Stimulated activated CD4-positive, alpha-beta T cell treated with anti-CD3 and anti-CD28 coated beads, TNF-alpha, amount 100 ng/mL, for 48 hours (primary cell): Measurements from ENCODE around the gene NR4A1.

Experiments used
- DNase-seq, 3 donors: peaks; one replicate each; pipeline ENCODE4 v3.0.0-alpha.2; 2020; ENCODE audit warnings: low read depth in 3 of 3

The NR4A1 gene

DNA sequence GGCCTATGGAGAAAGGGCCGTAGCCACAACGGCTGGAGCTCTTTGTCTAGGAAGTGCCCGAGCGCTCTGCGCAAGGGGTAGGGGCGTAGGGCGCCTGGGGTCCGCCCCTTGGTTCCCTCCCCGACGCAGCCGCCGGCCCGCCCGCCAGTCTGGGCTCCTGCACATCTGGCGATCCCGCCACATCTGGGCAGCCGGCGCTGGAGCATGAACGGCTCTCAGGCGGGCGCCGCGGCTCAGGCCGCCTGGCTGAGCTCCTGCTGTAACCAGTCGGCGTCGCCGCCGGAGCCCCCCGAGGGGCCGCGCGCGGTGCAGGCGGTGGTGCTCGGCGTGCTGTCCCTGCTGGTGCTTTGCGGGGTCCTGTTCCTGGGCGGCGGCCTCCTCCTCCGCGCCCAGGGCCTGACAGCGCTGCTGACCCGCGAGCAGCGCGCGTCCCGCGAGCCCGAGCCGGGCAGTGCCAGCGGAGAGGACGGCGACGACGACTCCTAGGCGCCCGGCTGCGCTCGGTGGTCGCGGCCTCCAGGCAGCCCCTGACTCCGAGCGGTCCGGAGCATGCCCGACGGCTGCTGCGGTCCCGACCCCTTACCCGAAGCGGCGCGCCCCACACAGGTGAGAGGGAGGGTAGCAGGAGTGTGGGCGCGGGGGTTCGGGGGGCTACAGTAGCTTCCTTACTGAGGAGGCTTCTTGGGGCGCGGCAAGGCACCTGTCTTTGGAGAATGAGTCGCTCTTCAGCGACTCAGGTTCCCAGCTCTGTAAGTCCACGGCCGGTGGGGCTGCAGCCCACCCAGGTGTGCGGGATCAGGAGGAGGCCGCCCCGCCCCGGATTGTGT, 28.5 kb downstream of the NR4A1 start, which contains the start of gene SMIM41:
Gene SMIM41 (plus strand): TSS at position 129 of the 827 bp plus-strand sequence. CDS start 76 bp downstream, at position 205.
- no peak for DNase-seq

- DNase-seq: no peak
Measured at GRCh38 chr12:52080403-52081251, 29.4 kb downstream of the NR4A1 start.

GRCh38 chr12:52081263-52081733, 30.1 kb downstream of the NR4A1 start:
- DNase-seq: no peak

- DNase-seq: no peak
Measured at GRCh38 chr12:52082026-52082668, 30.9 kb downstream of the NR4A1 start.

DNA sequence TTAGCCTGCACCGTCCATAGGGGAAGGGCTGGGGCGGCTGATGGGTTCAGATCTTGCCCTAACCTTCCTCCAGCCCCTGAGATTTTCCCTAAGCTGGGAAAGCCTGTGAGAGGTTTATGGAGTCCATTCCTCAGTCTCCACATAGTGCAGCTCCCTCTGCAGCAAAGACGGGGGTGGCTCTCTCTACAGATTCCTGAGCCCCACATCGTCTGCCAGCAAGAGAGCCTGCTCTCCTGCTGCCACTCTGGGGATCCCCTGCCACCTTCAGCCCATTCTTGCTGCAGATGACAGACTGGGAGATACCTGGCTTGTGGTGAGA, 31.4 kb downstream of the NR4A1 start:
- DNase-seq: no peak

DNA sequence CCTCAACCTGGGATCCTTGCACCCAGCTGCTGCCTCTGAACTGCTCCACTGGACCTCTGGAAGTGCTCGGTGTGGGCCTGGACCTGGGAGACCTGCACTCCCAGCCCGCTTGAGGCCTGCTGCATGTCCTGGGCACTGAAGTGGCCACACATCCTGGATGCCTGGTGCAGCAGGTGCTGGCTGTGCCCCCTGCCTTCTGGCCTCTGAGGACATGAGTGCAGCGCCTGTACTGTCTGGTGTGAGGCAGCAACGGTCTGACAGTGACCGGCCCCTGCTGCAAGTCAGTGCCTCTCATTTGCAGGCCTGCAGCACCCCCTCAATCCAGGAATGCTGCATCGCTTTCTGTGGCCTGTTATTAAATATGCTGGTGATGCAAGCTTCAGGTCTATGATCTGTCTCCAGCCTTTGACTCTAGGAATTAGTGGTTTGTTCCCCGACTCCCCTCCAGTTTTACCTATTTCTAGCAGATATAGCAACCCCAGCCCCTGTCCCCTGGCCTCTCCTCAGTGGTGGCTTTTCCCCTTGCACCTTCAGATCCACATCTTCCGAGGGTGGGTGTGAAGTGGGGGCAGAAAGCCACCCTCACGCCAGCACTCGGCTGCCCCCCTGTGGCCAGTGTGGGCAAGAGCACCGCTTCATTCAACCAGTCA, 31.9 kb downstream of the NR4A1 start:
- DNase-seq: peak; percentile 29 to 56 (median 47)

GRCh38 chr12:52083638-52083996, 32.4 kb downstream of the NR4A1 start:
- DNase-seq: no peak

GRCh38 chr12:52084491-52085231, 33.4 kb downstream of the NR4A1 start:
- DNase-seq: no peak

GRCh38 chr12:52085682-52086180, 34.5 kb downstream of the NR4A1 start:
- no peak for DNase-seq

GRCh38 chr12:52086366-52086765, 35.1 kb downstream of the NR4A1 start:
- DNase-seq: no peak

DNA sequence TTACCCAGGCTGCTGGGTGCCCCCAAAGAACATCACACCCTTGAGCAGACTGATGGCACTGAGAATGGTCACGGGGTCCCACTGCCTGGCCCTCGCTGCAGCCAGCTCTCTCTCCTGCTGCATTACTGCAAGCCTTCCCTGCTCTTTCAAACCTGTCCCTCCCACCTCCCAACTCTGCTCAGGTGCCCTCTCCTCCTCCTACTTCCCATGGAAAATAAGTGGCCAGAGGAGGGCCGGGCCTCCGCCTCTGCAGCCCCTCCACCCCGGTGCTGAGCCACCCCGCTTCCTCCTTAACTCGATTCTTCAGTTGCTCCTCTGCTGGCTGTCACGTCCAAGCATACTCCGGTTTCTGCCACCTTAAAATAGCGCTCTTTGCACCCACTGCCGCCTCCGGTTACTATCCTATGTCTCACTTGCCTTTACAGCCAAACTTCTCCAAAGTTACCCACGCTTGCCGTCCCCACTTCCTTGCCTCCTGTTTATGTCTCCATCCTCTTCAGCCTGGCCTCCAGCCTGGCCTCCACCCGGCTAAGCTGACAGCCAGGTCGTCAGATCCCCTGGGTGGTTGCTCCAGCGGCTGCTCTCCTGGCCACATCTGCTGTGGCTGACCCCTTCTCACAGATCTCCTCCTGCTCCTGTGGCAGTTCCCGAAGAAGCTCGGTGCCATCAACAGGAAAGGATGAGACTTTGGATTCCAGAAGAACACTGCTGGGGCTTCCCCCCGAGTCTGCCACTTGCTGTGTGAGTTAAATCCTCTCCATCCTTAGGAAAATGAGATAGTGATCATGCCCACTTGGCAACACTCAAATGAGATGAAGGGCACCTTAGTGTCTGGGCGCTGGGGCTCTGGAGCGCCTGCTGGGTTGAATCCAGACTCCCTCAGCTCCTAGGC, 35.9 kb downstream of the NR4A1 start:
- DNase-seq: no peak

- DNase-seq: no peak
Measured at GRCh38 chr12:52087961-52088820, 36.9 kb downstream of the NR4A1 start.

DNA sequence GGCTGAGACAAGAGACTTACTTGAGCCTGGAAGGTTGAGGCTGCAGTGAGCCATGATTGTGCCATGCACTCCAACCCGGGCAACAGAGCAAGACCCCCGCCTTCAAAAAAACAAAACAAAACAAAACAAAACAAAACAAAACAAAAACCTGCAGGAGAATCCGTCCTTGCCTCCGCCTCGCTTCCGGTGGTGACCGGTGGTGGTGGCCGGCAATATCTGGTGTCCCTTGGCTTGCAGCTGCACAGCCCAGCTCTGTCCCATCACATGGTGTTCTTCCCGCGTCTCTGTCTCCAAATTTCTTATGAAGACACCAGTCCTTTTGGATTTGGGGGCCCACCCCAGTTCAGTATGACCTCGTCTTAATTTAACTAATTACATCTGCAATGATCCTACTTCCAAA, 38.2 kb downstream of the NR4A1 start:
- no peak for DNase-seq

- no peak for DNase-seq
Measured at GRCh38 chr12:52090291-52090690, 39.0 kb downstream of the NR4A1 start.

DNA sequence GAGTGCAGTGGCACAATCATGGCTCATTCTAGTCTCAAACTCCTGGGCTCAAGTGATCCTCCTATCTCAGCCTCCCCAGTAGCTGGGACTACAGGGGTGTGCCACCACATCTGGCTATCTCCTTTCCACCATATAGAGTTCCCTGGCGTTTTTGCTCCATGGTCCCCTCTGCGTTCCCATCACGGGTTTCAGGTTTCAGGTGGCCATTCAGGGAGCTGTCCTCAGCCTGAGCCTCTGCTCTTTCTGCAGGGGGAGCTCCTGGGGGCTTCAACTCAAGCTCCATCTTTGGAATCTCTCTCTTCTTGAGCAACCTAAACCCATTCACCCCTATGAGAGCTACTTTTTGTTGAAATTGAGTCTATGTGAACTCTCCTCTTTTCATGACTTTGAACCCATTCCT, 39.8 kb downstream of the NR4A1 start:
- DNase-seq: no peak

DNA sequence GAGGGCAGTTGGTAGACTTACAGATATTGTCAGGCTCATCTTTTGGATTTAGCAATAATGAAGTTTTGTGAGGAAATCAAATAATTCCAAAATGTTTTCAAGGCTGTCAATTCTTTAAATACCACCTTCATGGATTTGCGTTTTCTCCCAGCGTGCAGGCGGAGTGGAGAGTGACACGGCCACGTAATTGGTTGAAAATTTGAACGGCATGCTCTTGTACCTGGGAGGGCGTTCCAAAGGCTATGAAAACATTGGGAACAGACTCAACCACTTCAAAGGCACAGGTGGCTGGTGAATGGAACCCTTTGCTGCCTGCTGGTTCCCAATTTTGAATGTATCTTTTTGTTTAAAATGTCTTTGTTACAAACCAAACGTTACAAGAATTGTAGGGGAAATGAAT, 40.6 kb downstream of the NR4A1 start:
- no peak for DNase-seq

DNA sequence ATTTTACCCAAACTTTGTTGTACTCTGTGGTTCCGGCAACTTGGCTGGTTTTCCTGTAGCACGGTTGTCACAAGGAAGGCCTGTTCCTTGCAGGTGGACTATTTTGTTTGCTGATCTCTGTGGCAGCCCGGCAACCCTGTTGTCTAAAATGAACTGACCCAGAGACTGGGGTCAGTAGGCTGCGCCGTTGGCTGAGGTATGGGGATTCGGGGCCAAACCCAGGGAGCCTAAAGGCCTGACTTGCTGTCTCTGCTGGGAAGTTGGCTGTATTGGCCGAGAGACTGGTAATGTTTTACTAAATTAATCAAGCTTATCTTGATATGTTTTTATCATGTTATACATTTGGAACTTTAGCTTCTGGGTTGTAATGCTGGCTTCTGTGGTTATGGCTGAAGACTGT, 42.1 kb downstream of the NR4A1 start:
- no peak for DNase-seq

DNA sequence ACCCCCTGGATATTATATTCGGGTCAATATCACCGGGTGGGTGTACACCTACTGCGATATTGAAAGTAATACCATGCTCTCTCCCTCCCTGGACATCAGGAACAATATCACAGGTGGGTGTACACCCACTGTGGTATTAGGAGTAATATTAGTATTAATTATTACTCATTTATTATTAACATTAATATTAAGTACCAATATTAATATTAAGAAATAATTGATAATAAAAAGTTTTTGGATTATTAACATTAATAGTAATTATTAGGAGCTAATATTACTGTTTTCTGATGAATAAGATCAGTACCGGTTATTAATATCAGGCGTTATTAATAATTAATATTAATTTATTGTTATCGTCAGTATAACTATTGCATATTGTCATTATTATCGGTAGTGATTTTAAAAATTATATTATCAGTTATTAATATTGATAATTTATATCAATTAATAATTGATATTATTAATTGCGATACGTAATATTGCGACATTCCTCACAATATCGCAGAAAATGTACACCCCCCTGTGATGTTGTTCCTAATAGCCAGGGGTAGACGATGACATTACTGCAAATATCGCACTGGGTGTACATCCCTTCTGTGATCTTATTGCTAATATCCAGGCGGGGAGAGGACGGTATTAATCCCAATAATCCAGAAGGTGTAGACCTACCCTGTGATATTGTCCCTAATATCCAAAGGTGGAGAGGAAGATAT, 45.2 kb downstream of the NR4A1 start:
- no peak for DNase-seq
